Ramos (cell line): Measurements from ENCODE around the gene CPNE5.
"Not testable (repeated sequence)": the region's sequence is repeated elsewhere in the genome, so short reads cannot be mapped to it uniquely, and the experiment has no call there.

Experiments used
- in situ Hi-C: fragments of 300-500 bp; cut with MboI; formaldehyde crosslinking; loops from one replicate; pipeline ENCODE4 v1.14.3; 2022; ENCODE audit warnings: low sequenced_read_pairs; ENCODE audit not compliant: unreplicated experiment

CPNE5 gene

DNA sequence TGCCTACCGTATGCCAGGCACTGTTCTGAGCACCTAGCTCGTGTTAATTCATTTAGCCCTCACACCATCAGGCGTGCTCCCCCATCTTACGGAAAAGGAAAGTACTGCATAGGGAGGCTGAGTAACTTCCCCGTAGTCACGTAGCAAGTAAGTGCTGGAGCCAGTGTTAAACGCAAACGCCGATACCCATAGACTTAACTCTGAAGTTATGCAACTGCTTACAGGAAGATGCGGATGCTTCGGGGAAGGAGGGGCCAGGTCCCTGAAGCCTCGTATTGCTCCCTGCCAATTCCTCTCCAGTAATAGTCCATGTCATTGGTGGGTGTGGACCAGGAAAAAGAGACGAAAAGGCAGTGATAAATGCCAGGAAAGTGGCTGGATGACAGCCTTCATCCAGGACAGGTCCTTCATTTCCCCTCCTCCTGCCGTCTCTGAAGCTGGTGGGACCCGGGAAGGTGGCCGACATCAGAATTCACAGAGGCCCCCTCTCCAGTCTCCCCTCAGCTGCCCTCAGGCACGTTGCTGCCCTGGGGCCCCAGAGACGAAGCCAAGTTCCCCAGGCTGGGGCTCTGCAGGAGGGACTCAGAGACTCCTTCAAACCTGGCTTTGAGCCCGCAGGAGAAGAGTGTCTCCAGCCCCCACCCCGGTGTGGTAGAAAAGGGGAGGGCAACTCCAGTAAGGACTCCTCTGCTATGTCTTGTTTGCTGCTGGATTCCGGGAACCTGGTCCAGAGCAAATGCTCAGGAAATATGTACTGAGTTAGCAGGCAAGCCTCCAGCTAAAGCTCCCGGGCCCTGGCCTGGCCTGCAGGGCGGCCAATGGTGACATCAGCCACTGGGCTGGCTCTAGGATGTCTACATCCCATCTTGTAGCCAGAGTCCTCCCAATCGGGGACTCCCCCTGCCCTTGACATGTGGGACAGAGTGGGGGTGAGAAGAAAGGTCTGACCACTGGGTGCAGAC lies 103.9 kb downstream of the CPNE5 start:
- in situ Hi-C loops: no loop called here

GRCh38 chr6:36734486-36735060 lies 104.7 kb downstream of the CPNE5 start:
- in situ Hi-C loops: no loop called here

- in situ Hi-C loops: no loop called here
These were observed 105.9 kb downstream of the CPNE5 start for GRCh38 chr6:36733300-36733699.

- in situ Hi-C loops: no loop called here
These were observed 107.5 kb downstream of the CPNE5 start for GRCh38 chr6:36731622-36732310.

GRCh38 chr6:36730424-36731380 lies 108.5 kb downstream of the CPNE5 start:
- in situ Hi-C loops: no loop called here

DNA sequence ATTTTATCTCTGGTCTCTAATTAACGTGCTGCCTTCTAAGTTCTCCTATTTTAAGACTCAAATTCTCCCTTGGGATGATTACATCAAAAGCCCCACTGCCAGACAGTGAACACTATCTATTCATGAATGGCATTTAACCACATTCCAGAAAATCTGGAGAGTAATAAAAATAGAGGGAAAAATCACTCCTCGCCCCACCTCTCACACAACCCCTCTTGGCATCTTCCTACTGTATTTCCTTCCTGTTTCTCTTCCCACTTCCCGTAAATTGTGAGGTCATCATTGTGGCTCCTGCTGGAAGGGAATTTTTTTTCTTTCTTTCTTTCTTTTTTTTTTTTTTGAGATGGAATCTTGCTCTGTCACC lies 110.1 kb downstream of the CPNE5 start:
- in situ Hi-C loops: no loop called here

GRCh38 chr6:36728289-36729160 lies 110.7 kb downstream of the CPNE5 start:
- in situ Hi-C loops: no loop called here

- in situ Hi-C loops: no loop called here
These were observed 111.7 kb downstream of the CPNE5 start for GRCh38 chr6:36727505-36728021.

GRCh38 chr6:36725581-36725980 lies 113.7 kb downstream of the CPNE5 start:
- in situ Hi-C loops: no loop called here

- in situ Hi-C loops: no loop called here
These were observed 114.5 kb downstream of the CPNE5 start for GRCh38 chr6:36724514-36725390.

GRCh38 chr6:36723992-36724391 lies 115.3 kb downstream of the CPNE5 start:
- in situ Hi-C loops: not testable (repeated sequence)

DNA sequence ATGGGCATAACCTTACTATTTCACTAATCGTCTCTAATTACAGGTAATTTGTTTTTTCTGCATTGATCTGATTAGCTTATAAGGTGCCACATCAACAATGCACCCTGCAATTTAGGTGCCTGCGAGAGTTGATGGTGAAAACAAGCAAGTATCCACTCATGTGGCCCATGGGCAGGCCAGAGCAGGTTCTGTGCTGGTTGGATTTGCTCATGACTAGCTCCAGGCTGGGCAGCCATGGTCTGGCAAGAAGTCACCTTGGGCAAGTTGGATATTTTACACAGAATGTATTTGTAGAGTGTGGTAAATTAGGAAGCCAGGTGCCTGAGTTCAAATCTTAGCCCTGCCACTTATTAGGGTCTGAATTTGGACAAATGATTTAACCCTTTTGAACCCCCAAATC lies 116.4 kb downstream of the CPNE5 start:
- in situ Hi-C loops: no loop called here

GRCh38 chr6:36722365-36722764 lies 116.9 kb downstream of the CPNE5 start:
- in situ Hi-C loops: no loop called here

DNA sequence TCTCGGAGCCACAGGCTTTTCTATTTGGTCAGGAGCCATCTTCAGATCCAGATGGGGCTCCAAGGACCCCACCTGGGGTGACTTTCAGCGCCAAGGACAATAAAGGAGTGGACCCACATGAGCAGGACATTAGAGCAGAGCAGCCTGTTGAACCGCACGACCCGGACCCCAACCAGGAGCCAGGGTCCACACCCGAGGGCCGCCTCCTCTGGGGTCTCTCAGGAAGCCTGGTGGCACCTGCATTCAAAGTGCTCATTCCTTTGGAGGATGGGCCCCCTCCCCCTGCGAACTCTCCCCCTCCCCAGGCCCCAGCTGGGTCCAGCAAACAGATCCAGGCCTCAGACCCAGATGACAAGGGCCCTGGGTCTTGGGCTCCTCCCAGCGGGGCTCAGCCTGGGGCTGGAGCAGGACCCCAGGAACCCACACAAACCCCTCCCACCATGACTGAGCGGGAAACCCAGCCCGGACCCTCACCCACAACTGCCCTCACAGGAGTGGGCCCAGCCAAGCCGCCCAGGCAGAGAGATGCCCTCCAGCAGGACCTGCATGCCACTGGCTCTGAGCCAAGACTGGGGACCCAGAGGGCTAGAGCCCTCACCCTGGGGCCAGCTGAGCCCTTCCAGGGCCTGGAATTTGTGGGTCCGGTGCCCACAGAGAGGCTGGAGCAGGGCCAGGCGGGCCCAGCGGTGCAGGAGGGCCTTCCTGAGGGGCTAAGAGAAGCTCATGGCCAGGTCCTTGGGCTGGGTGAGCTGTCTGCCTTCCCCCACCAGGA lies 117.7 kb downstream of the CPNE5 start:
- in situ Hi-C loops: no loop called here

- in situ Hi-C loops: no loop called here
These were observed 118.7 kb downstream of the CPNE5 start for GRCh38 chr6:36720251-36721141.

GRCh38 chr6:36719126-36719525 lies 120.1 kb downstream of the CPNE5 start:
- in situ Hi-C loops: no loop called here
